Measurements from ENCODE around the gene HTT. TPM values are rescaled to one million over a fixed set of nuclear protein-coding genes. Genes with fewer than 3 reads are reported as not detected.

HTT gene
- total and polyA plus RNA-seq, 10 of the 15 experiments (the other 5 are each of a cell fraction or from before 2014, with no cell fraction given) = 3.3 to 113 (median 43.3) TPM

DNA sequence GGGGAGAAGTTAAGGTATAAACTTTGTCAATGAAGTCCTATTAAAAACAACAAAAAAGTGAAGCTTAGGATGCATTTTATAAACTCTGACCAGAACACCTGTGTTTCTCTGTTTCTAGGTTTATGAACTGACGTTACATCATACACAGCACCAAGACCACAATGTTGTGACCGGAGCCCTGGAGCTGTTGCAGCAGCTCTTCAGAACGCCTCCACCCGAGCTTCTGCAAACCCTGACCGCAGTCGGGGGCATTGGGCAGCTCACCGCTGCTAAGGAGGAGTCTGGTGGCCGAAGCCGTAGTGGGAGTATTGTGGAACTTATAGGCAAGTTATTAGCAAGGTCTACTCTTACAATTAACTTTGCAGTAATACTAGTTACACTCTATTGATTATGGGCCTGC lies 46.6 kb downstream of the HTT start:
- H3K36me3 ChIP-seq (ENCODE audit: control insufficient read depth in 2 of 2, insufficient read depth in 2 of 2, low read length in 1 of 2) = peaks cover 22 to 62% of the 10 kb centered on the region in 2 experiments
- H3K27me3 ChIP-seq (replicated peaks in 1 of 2; ENCODE audit: control insufficient read depth in 2 of 2, insufficient read depth in 2 of 2, low read length in 1 of 2) = no peaks in the 10 kb centered on the region
- ChIA-PET CTCF (interaction anchor here (0.8 kb wide), 1 partner anchor 14 kb away, joined by 3 read pairs; no protein-coding TSS in a partner anchor), RAD21 (ENCODE audit: unreplicated experiment) (interaction anchor here (1.2 kb wide), 1 partner anchor 83 kb away, joined by 3 read pairs; no protein-coding TSS in a partner anchor), POLR2A (interaction anchor here (0.6 to 0.7 kb wide), 2 partner anchors 12 to 1202 kb away, joined by 3 to 6 read pairs; no protein-coding TSS in a partner anchor), SMC1A (ENCODE audit: uncharacterized antibody, unreplicated experiment) (interaction anchor here (0.9 to 1.6 kb wide), 3 partner anchors 9 to 15 kb away, joined by 3 to 8 read pairs (median 4); no protein-coding TSS in a partner anchor)
- H3K27ac ChIP-seq (ENCODE audit: control insufficient read depth, insufficient read depth) = no peak overlapping the region
- BruUV-seq (replicated peaks) = no TSS peak
- intact Hi-C loops (cut with micrococcal nuclease; ENCODE audit: unreplicated experiment) = no loop called here
- in situ Hi-C loops (cut with MboI) = no loop called here
- DNase-seq (ENCODE audit: low read depth, low spot score) = no peak
- H3K9me3 ChIP-seq (replicated peaks; ENCODE audit: control insufficient read depth, insufficient read depth, low read length) = no peaks in the 10 kb centered on the region
- no peaks in the 10 kb centered on the region for H4K20me1 ChIP-seq (ENCODE audit: control insufficient read depth, insufficient read depth)
- no peak overlapping the region for H3K9ac ChIP-seq (ENCODE audit: control insufficient read depth, insufficient read depth, low read length)
- no peaks in the 10 kb centered on the region for H3K4me1 ChIP-seq (ENCODE audit: control insufficient read depth, insufficient read depth, low read length)
- ATAC-seq = no peak
- 99% methylated on average over 9 of the region's 9 CpGs for WGBS (ENCODE audit: insufficient coverage, insufficient replicate concordance, low lambda C conversion rate, missing lambda C conversion rate)
- no peak for TF ChIP-seq ZNF217 (IDR thresholded peaks at IDR 0.05)
- no peak for TF ChIP-seq EP300 (IDR thresholded peaks at IDR 0.05; ENCODE audit: borderline replicate concordance in 1 of 2, control insufficient read depth in 1 of 2, low read depth in 2 of 2, low read length in 2 of 2)
- TF ChIP-seq, protein P1, sequence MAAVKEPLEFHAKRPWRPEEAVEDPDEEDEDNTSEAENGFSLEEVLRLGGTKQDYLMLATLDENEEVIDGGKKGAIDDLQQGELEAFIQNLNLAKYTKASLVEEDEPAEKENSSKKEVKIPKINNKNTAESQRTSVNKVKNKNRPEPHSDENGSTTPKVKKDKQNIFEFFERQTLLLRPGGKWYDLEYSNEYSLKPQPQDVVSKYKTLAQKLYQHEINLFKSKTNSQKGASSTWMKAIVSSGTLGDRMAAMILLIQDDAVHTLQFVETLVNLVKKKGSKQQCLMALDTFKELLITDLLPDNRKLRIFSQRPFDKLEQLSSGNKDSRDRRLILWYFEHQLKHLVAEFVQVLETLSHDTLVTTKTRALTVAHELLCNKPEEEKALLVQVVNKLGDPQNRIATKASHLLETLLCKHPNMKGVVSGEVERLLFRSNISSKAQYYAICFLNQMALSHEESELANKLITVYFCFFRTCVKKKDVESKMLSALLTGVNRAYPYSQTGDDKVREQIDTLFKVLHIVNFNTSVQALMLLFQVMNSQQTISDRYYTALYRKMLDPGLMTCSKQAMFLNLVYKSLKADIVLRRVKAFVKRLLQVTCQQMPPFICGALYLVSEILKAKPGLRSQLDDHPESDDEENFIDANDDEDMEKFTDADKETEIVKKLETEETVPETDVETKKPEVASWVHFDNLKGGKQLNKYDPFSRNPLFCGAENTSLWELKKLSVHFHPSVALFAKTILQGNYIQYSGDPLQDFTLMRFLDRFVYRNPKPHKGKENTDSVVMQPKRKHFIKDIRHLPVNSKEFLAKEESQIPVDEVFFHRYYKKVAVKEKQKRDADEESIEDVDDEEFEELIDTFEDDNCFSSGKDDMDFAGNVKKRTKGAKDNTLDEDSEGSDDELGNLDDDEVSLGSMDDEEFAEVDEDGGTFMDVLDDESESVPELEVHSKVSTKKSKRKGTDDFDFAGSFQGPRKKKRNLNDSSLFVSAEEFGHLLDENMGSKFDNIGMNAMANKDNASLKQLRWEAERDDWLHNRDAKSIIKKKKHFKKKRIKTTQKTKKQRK (IDR thresholded peaks at IDR 0.05; ENCODE audit: low read depth, low read length) = no peak
- no peak for TF ChIP-seq ZBED1 (IDR thresholded peaks at IDR 0.05; ENCODE audit: borderline replicate concordance)
- no peak for TF ChIP-seq SMC3 (IDR thresholded peaks at IDR 0.05; ENCODE audit: borderline replicate concordance, low read length)
- no peak for TF ChIP-seq NFYB (IDR thresholded peaks at IDR 0.05; ENCODE audit: insufficient read depth, low read depth, low read length)
- TF ChIP-seq YY1 (IDR thresholded peaks at IDR 0.05; ENCODE audit: low read depth, low read length) = no peak
- no peak for TF ChIP-seq CBX5 (IDR thresholded peaks at IDR 0.05; ENCODE audit: low read depth)
- TF ChIP-seq SIN3A (IDR thresholded peaks at IDR 0.05; ENCODE audit: low read depth, low read length) = no peak
- no peak for TF ChIP-seq RB1 (IDR thresholded peaks at IDR 0.05; ENCODE audit: borderline replicate concordance)
- no peak for TF ChIP-seq EZH2 (IDR thresholded peaks at IDR 0.05; ENCODE audit: borderline replicate concordance, control insufficient read depth, low read depth, low read length)
- TF ChIP-seq LARP7 (IDR thresholded peaks at IDR 0.05) = no peak
- no peak for TF ChIP-seq GATAD2B (conservative IDR thresholded peaks at IDR 0.05; ENCODE audit: low read depth)
- TF ChIP-seq FOXM1 (IDR thresholded peaks at IDR 0.05; ENCODE audit: low read depth, low read length) = no peak
- TF ChIP-seq MYC (IDR thresholded peaks at IDR 0.05; ENCODE audit: insufficient read depth, insufficient read length, insufficient replicate concordance, low read length, severe bottlenecking) = no peak
- FAIRE-seq = no peak
- no peak overlapping the region for H2AFZ ChIP-seq (ENCODE audit: control insufficient read depth, low read depth, low read length)
- H3K4me2 ChIP-seq (ENCODE audit: control insufficient read depth, insufficient read depth) = no peak overlapping the region
- no peak overlapping the region for H3K4me3 ChIP-seq
- no peaks in the 10 kb centered on the region; the same call in 1 of the 2 replicates for H3K79me2 ChIP-seq (ENCODE audit: control insufficient read depth, insufficient read depth, low read length)

Data from GM12878 (cell line).